MG63 (cell line): ENCODE measurements around the gene TOMM40L. TPM values are rescaled to one million over a fixed set of nuclear protein-coding genes. Genes with fewer than 3 reads are reported as not detected.

Source experiments
- DNase-seq: peaks from one replicate; pipeline ENCODE4 v3.0.0-alpha.2; 2020
- H3K27me3 ChIP-seq: fragments of 250-450 bp; sonication (Bioruptor Pico); 2 replicates; pipeline ENCODE4 v1.5.1; 2020; ENCODE audit warnings: mild to moderate bottlenecking, moderate library complexity
- H3K36me3 ChIP-seq: fragments of 250-450 bp; sonication (Bioruptor Pico); 2 replicates; pipeline ENCODE4 v1.5.1; 2020; ENCODE audit warnings: mild to moderate bottlenecking, moderate library complexity
- H3K4me3 ChIP-seq: fragments of 250-450 bp; sonication (Bioruptor Pico); 2 replicates; pipeline ENCODE4 v1.5.1; 2020; ENCODE audit warnings: mild to moderate bottlenecking, moderate library complexity
- H3K9me3 ChIP-seq: fragments of 250-450 bp; sonication (Bioruptor Pico); 2 replicates; pipeline ENCODE4 v1.5.1; 2020; ENCODE audit warnings: mild to moderate bottlenecking, moderate library complexity
- total RNA-seq: library from RNA; depleted of rRNA; stranded (reverse); fragments of >200 nt; shearing (Covaris generic); gene quantifications from 2 replicates; pipeline ENCODE4 v1.2.3, GENCODE V29; 2014; ENCODE audit warnings: low replicate concordance; rRNA removed

The TOMM40L gene
- total RNA-seq, 1 experiment from 2014 or later, result 24.0 TPM

DNA sequence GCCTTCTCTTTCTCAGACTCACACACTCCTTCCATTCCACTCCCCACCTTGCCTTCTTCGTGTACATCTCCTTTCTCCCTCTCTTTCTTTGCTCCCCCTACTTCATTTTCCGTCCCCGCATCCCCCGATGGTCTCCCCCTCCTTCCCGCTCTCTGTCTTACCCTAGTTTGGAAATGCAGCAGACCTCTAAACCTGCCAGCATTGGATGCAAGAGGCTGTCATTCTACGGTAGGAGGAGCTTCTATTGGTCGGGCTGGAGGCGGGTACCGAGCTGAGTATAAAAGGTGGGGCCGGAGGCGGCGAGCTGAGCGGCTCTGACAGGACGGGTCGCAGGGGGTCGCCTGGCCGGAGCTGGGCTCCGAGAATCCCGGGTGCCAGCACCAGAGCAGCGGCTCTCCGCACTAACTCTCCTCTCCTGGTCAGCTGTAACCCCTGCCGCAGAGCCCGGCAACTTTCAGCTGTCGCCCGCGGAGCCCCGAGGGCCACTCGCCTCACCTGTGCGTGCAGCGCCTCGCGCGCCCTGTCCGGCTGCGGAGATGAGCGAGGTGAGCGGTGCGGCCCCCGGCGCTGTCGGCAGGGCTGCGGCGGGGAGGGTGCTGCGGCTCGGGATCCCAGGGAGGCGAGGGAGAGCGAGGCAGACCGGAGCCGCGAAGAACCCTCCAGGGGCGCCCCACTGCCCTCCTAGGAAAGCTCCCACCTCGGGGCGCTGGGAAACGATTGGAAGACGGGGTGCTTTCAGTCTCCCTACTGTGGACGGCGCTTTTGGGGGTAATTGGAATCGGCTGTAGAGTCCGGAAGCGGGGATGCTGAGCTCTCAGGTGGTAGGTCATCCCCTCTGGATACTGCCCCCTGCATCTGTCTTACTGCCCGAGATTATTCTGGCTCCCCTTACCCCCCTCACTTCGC, 32.8 kb downstream of the TOMM40L start, which contains the start of gene PCP4L1:
Gene PCP4L1 (plus strand): TSS at position 307 of the 906 bp plus-strand sequence. CDS start 230 bp downstream, at position 537.
- Histone ChIP-seq H3K27me3 (peaks cover 35% of the 10 kb centered on the region), H3K36me3 (no peaks in the 10 kb centered on the region), H3K4me3 (no peak within 1 kb of the TSS), H3K9me3 (peaks cover 6% of the 10 kb centered on the region; the same call in 1 of the 2 replicates)
- DNase-seq, result no peak

DNA sequence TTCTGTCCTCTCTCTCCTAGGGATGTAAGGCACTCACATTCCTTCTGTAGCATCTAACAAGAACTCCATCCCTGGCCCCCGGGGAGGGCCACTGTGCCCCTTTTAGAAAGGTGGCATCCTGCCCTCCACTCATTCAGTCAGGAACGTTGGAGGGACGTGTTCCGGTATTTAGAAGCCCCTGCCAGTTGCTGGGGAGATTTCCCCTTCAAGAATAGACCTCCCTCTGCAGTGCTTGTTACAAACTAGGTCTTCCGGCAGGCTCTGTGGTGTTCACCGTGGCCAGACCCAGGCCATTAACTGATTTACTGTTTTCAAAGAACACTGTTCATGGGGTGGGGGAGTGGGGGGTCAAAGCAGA, 33.5 kb downstream of the TOMM40L start:
- H3K27me3 ChIP-seq, result peaks cover 35% of the 10 kb centered on the region
- H3K9me3 ChIP-seq, result peaks cover 6% of the 10 kb centered on the region; the same call in 1 of the 2 replicates
- H3K4me3 ChIP-seq, result no peak overlapping the region
- DNase-seq, result no peak
- H3K36me3 ChIP-seq, result no peaks in the 10 kb centered on the region

DNA sequence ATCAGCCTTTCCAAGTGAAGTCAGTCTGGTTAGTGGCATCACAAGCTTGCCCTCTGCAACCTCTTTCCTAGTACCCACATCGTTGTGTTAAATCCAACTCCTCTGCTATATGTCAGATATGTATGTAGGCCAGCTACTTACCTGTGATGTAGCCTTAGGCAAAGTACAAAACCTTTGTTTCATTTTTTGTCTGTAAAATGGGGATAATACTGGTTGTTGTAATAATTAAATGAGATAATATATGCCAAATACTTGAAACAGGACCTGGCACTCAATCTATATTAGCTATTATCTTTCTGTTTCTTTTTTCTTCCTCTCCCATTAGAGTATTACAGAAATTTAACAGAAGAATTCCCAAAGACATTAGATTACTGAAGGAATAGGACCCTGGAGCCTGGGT, 33.9 kb downstream of the TOMM40L start:
- Histone ChIP-seq H3K4me3 (no peak overlapping the region), H3K9me3 (peaks cover 6% of the 10 kb centered on the region; the same call in 1 of the 2 replicates), H3K27me3 (peaks cover 35% of the 10 kb centered on the region), H3K36me3 (no peaks in the 10 kb centered on the region)
- DNase-seq, result no peak

DNA sequence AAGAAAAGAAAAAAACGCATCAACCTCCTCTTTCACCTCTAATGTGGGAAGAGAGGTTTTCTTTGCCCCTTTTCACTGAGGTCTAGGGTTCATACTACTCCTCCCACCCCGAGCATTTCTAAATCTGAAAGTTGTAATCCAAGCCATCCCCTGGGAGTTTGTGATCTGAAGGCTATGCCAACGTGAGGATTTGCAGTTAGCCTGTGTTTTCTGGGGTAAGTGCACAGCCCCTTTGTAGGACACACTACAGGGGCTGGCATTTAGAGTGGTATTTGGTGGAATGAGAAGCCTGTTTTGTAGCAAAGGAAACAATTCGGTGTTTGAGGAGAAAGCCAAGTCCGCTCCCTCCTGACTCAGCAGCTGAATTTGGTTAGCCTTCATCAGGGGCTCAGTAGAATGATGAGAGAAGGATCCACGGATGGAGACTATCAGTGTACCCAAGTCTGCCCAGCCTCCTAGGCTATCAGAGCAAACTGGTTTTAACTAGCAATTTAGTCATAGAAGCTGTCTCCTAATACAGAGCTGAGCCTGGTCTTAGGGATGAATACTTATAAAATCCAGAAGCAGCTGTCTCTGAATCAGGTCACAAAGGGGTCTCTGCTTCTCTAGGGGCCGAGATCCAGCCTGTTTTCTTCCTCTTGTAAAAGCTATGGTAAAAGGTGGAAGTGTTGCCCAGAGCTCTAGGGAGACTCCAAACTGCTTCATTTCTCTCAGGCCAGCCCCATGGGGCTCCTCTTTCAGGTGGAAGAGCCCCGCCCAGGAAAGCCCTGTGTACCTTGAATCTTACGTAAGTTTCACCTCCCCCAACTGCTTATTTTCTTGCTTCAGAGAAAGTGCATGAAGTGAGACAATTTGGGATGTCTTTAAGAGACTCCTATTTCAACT, 34.8 kb downstream of the TOMM40L start:
- peaks cover 6% of the 10 kb centered on the region; the same call in 1 of the 2 replicates for H3K9me3 ChIP-seq
- H3K36me3 ChIP-seq, result no peaks in the 10 kb centered on the region
- DNase-seq, result no peak
- H3K27me3 ChIP-seq, result peaks cover 35% of the 10 kb centered on the region
- no peak overlapping the region for H3K4me3 ChIP-seq

DNA sequence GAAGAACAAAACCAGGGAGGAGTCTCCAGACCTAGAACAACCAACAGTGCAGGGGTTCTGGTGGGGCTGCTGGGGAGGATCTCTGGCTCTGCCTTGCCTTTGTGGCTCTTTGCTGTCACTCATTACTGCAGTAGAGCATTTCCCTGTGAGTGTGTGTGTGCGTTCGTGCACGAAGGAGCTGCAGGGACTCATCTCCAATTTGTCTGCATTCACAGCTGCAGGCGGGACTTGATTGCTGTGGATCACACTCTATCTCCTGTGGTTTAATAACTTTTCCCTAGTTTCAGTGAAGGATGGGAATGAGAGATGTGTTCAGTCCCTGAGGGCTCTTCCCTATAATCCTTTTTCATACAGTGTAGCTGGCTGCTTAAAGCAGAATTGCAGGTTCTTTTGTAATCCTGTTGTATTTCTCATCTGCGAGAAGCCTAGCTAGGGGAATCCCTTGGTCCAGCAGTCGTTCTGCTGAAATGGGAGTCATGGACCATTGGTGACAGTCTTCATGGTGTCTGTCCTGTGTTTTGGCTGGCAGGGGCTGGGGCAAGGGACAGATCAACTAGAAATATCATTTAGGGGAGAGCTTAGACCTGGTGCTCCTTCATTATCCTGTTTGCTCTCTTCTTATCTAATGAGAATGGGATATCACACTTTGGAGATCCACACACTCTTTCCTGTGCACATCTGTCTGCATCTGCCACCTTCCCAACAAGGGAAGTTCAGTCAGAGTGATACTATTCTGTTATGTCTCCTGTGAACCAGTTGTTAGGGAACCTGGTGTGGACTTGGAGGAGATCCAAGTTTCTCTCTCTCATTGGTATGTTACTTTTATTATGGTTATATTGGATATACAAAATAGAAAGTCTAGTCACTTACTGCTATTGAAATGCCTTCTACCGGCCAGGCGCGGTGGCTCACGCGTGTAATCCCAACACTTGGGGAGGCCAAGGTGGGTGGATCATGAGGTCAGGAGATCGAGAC, 35.7 kb downstream of the TOMM40L start:
- Histone ChIP-seq H3K36me3 (no peaks in the 10 kb centered on the region), H3K27me3 (peaks cover 35% of the 10 kb centered on the region), H3K4me3 (no peak overlapping the region), H3K9me3 (peaks cover 6% of the 10 kb centered on the region; the same call in 1 of the 2 replicates)
- no peak for DNase-seq

DNA sequence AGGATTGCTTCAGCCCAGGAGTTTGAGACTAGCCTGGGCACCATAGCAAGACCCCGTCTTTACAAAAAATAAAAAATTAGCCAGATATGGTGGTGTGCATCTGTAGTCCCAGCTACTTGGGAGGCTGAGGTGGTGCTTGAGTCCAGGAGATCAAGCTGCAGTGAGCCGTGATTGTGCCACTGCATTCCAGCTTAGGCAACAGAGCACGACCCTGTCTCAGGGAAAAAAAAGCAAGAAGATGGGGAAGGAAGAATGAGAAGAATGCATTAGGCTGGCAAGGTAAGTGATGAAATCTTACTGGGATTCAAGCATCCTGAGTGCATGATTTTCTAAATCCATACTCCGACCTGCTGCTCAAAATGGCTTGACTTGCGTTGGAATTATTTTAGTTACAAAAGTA, 39.4 kb downstream of the TOMM40L start:
- DNase-seq, result no peak
- Histone ChIP-seq H3K4me3 (no peak overlapping the region), H3K36me3 (no peaks in the 10 kb centered on the region), H3K9me3 (no peaks in the 10 kb centered on the region), H3K27me3 (peaks cover 16% of the 10 kb centered on the region)

DNA sequence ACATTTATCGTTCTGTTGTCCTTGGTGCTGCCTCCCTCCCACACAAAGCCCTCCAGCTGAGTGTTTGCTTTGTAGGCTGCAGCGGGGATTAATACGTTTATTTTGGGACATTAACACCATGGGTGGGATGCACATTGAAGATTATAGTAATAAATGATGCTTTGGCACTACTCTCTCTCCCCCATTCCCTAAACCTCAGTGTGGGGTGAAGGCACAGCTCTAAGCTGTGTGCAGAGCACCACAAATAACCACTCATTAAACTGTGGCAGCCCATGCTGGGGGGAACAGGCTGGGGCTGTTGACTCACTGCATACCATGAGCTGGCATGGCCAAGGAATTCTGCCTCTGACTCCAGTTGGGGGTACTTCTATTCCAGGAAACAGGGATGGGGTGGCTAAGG, 40.3 kb downstream of the TOMM40L start:
- no peaks in the 10 kb centered on the region for H3K36me3 ChIP-seq
- H3K9me3 ChIP-seq, result no peaks in the 10 kb centered on the region
- H3K27me3 ChIP-seq, result peaks cover 11% of the 10 kb centered on the region
- H3K4me3 ChIP-seq, result no peak overlapping the region
- DNase-seq, result peak; percentile 33

DNA sequence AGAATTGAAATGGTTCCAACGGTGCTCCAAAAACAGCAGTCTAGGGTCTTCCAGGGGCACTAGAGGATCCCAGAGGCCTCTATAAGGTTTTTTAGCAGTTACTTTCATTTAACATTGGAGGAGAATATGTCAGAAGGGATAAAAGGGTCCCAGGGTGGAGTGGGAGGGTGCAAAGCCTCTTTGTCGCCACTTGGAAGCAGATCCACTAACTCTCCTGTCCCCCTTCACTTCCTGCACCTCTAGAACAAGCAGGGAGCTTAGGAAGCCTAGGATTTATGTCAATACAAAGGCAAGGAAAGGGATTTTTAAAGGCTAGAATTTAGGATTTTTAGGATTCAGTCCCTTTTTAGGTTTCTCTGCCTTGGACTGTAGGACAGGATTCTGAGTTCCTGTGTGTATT, 41.0 kb downstream of the TOMM40L start:
- Histone ChIP-seq H3K9me3 (no peaks in the 10 kb centered on the region), H3K27me3 (peaks cover 5% of the 10 kb centered on the region), H3K4me3 (no peak overlapping the region), H3K36me3 (no peaks in the 10 kb centered on the region)
- no peak for DNase-seq

DNA sequence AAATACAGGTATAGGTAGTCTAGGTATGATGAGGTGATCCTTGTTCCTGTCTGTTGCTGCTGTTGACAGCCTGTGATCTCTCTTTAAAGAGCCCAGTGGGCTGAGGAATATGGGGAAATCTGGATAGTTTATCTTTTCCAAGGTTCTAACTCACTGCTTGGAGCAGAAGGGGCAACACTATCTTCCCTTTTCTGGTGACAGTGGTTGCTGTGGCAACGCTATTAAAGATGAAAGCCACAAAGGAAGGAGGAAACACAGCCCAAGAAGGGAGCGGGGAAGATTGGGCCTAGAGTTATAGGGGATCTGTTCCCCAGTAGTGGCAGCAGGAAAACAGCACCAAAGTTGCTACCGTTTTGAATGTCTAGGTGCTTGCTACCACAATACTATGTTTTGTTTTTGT, 41.5 kb downstream of the TOMM40L start:
- Histone ChIP-seq H3K36me3 (no peaks in the 10 kb centered on the region), H3K9me3 (no peaks in the 10 kb centered on the region), H3K27me3 (peaks cover 5% of the 10 kb centered on the region; the same call in 1 of the 2 replicates), H3K4me3 (no peak overlapping the region)
- no peak for DNase-seq

DNA sequence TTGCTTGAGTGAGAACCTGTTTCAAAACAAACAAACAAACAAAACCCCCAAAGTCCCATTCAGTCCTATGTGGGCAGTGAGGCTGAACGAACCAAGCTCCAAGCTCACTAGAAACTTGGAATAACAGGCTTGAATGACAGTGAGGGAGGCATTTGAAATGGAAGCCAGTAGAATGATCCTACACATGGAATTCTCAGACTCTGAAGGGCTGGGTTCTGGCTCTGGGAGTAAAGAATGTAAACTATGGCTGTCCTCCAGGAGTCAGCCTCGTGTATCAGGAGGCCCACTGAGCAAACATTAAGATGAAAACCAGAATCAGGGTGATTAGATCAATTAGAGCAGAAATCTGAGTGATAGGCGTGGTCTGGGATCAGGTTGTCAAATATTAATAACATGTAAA, 47.5 kb downstream of the TOMM40L start:
- Histone ChIP-seq H3K4me3 (no peak overlapping the region), H3K36me3 (no peaks in the 10 kb centered on the region), H3K27me3 (peaks cover 25% of the 10 kb centered on the region), H3K9me3 (no peaks in the 10 kb centered on the region)
- DNase-seq, result no peak

DNA sequence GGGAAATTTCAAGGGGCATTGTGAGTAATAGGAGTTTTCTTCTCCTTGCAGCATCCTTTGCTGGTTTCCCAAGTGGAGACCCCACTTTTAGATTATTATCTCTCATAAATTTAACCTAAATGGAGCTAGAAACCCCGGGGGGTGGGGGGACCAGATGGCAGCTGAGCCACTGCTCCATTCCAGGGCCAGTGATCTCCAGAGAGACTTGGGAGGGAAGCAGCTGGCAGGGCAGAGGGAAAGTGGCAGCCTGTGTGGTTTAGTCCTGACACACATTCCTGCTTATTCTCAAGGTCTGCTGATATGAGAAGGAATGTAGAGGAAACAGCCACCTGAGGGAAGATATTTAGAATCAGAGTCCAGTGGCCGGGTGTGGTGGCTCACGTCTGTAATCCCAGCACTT, 49.0 kb downstream of the TOMM40L start:
- Histone ChIP-seq H3K4me3 (no peak overlapping the region), H3K9me3 (no peaks in the 10 kb centered on the region), H3K27me3 (peaks cover 29% of the 10 kb centered on the region), H3K36me3 (no peaks in the 10 kb centered on the region)
- no peak for DNase-seq

Other genes with a start within 250 kb of the TOMM40L start
- gene F11R, start 204.9 kb upstream of the TOMM40L start, total RNA-seq, result 0.22 and 1.7 TPM in 2 replicates
- gene TSTD1, start 187.1 kb upstream of the TOMM40L start, total RNA-seq, result not detected in 2 replicates
- 102 and 103 TPM in 2 replicates for gene USF1, start 180.1 kb upstream of the TOMM40L start, total RNA-seq
- not detected in 2 replicates for gene ARHGAP30, start 156.2 kb upstream of the TOMM40L start, total RNA-seq
- gene NECTIN4, start 136.5 kb upstream of the TOMM40L start, total RNA-seq, result not detected in 2 replicates
- not detected in 2 replicates for gene KLHDC9, start 127.7 kb upstream of the TOMM40L start, total RNA-seq
- 32.6 and 36.1 TPM in 2 replicates for gene PFDN2, start 108.0 kb upstream of the TOMM40L start, total RNA-seq
- 8.9 and 14.1 TPM in 2 replicates for gene NIT1, start 108.0 kb upstream of the TOMM40L start, total RNA-seq
- gene DEDD, start 93.4 kb upstream of the TOMM40L start, total RNA-seq, result 33.2 and 39.8 TPM in 2 replicates
- gene UFC1, start 72.1 kb upstream of the TOMM40L start, total RNA-seq, result 118 and 178 TPM in 2 replicates
- 3.5 and 4.2 TPM in 2 replicates for gene USP21, start 66.6 kb upstream of the TOMM40L start, total RNA-seq
- 7.9 and 40.3 TPM in 2 replicates for gene PPOX, start 59.6 kb upstream of the TOMM40L start, total RNA-seq
- gene B4GALT3, start 48.6 kb upstream of the TOMM40L start, total RNA-seq, result 20.5 and 25.7 TPM in 2 replicates
- gene ADAMTS4, start 27.0 kb upstream of the TOMM40L start, total RNA-seq, result 3.6 and 5.2 TPM in 2 replicates
- 129 and 194 TPM in 2 replicates for gene NDUFS2, start 23.7 kb upstream of the TOMM40L start, total RNA-seq
- 5.3 TPM in 1 of 2 replicates, not detected in the other for gene FCER1G, start 10.8 kb upstream of the TOMM40L start, total RNA-seq
- not detected in 2 replicates for gene APOA2, start 2.4 kb upstream of the TOMM40L start, total RNA-seq
- gene NR1I3, start 12.1 kb downstream of the TOMM40L start, total RNA-seq, result not detected in 2 replicates
- gene PCP4L1, start 32.7 kb downstream of the TOMM40L start, total RNA-seq, result not detected in 2 replicates
- 0.07 TPM in 1 of 2 replicates, not detected in the other for gene MPZ, start 83.9 kb downstream of the TOMM40L start, total RNA-seq
- gene SDHC, start 88.3 kb downstream of the TOMM40L start, total RNA-seq, result 466 and 501 TPM in 2 replicates
- gene CFAP126, start 141.8 kb downstream of the TOMM40L start, total RNA-seq, result not detected in 2 replicates